Calu3 (cell line): ENCODE data around the gene VPS11. TPM values are rescaled to one million over a fixed set of nuclear protein-coding genes. Genes with fewer than 3 reads are reported as not detected.
A peak's percentile ranks its signal among the peaks of the same experiment; 100 is the strongest.

ENCODE experiments used
- BruUV-seq: library from RNA; stranded (reverse); fragments of 400-500 nt; replicated peaks from 2 replicates; lab custom pipeline; 2021; lab: Mats Ljungman, UMichigan
- CTCF ChIA-PET: fragments of 300-600 bp; sonication (Branson Sonifier 250); formaldehyde crosslinking; loops from one replicate; lab custom pipeline; 2022; ENCODE audit warnings: antibody characterized with exemption; lab: Charles Lee
- DNase-seq: peaks from one replicate; pipeline ENCODE4 v3.0.0; 2022
- H3K27ac Mint-ChIP-seq: one replicate; pipeline ENCODE4 v1.8.0; 2022; ENCODE audit warnings: mixed read lengths; ENCODE audit not compliant: unreplicated experiment
- H3K27me3 Mint-ChIP-seq: one replicate; pipeline ENCODE4 v1.8.0; 2022; ENCODE audit warnings: mixed read lengths; ENCODE audit not compliant: unreplicated experiment
- H3K36me3 Mint-ChIP-seq: one replicate; pipeline ENCODE4 v1.8.0; 2022; ENCODE audit warnings: mild to moderate bottlenecking, moderate library complexity, mixed read lengths; ENCODE audit not compliant: insufficient read depth, unreplicated experiment
- H3K4me1 Mint-ChIP-seq: one replicate; pipeline ENCODE4 v1.8.0; 2022; ENCODE audit warnings: mild to moderate bottlenecking, low read depth, mixed read lengths; ENCODE audit not compliant: unreplicated experiment
- H3K4me3 Mint-ChIP-seq: one replicate; pipeline ENCODE4 v1.8.0; 2022; ENCODE audit warnings: mild to moderate bottlenecking, low read depth, moderate library complexity, mixed read lengths; ENCODE audit not compliant: unreplicated experiment
- H3K9me3 Mint-ChIP-seq: one replicate; pipeline ENCODE4 v1.8.0; 2022; ENCODE audit warnings: low read depth, mixed read lengths; ENCODE audit not compliant: unreplicated experiment
- CTCF ChIP-seq: fragments of 200-600 bp; IDR thresholded peaks from one replicate; pipeline ENCODE4 v1.8.0; 2022; ENCODE audit warnings: antibody characterized with exemption; ENCODE audit not compliant: unreplicated experiment
- intact Hi-C: fragments of 100-400 bp; cut with micrococcal nuclease; formaldehyde crosslinking; loops from one replicate; pipeline ENCODE4 v1.10.0; 2022; ENCODE audit not compliant: unreplicated experiment
- total RNA-seq: library from RNA; stranded (reverse); gene quantifications from 2 replicates; pipeline ENCODE4 v1.2.3, GENCODE V29; 2022

Gene VPS11
- total RNA-seq, 1 experiment from 2014 or later: 15.1 TPM

- Mint-ChIP-seq H3K36me3 (peaks cover 37% of the 10 kb centered on the region), H3K9me3 (no peaks in the 10 kb centered on the region), H3K4me1 (no peaks in the 10 kb centered on the region), H3K27ac (no peak overlapping the region), H3K27me3 (no peaks in the 10 kb centered on the region), H3K4me3 (no peak overlapping the region)
- no peak for DNase-seq
- intact Hi-C loops: no loop called here
- BruUV-seq: no TSS peak
- CTCF ChIA-PET: no interaction called here
- no peak for TF ChIP-seq CTCF
Observed at GRCh38 chr11:119089319-119089718, 21.7 kb downstream of the VPS11 start.

GRCh38 chr11:119091178-119091577 is 23.6 kb downstream of the VPS11 start:
- no TSS peak for BruUV-seq
- intact Hi-C loops: no loop called here
- Mint-ChIP-seq H3K4me1 (no peaks in the 10 kb centered on the region), H3K9me3 (no peaks in the 10 kb centered on the region), H3K27me3 (no peaks in the 10 kb centered on the region), H3K27ac (no peak overlapping the region), H3K4me3 (no peak overlapping the region), H3K36me3 (peaks cover 41% of the 10 kb centered on the region)
- CTCF ChIA-PET: interaction anchor here (0.5 kb wide), 1 partner anchor 25 kb away, joined by 3 read pairs; no protein-coding TSS in a partner anchor
- no peak for DNase-seq
- no peak for TF ChIP-seq CTCF

GRCh38 chr11:119091966-119092879 is 24.6 kb downstream of the VPS11 start:
- TF ChIP-seq CTCF: no peak
- CTCF ChIA-PET: no interaction called here
- H3K9me3 Mint-ChIP-seq: no peaks in the 10 kb centered on the region
- no peak overlapping the region for H3K27ac Mint-ChIP-seq
- H3K27me3 Mint-ChIP-seq: no peaks in the 10 kb centered on the region
- H3K36me3 Mint-ChIP-seq: peaks cover 43% of the 10 kb centered on the region
- no peaks in the 10 kb centered on the region for H3K4me1 Mint-ChIP-seq
- DNase-seq: no peak
- intact Hi-C loops: no loop called here
- no TSS peak for BruUV-seq
- peak overlapping the region; percentile 91 for H3K4me3 Mint-ChIP-seq

- DNase-seq: no peak
- peak overlapping the region; percentile 93 for H3K27ac Mint-ChIP-seq
- BruUV-seq: no TSS peak
- TF ChIP-seq CTCF: no peak
- CTCF ChIA-PET: no interaction called here
- peak overlapping the region; percentile 91 for H3K4me3 Mint-ChIP-seq
- H3K9me3 Mint-ChIP-seq: no peaks in the 10 kb centered on the region
- intact Hi-C loops: no loop called here
- H3K27me3 Mint-ChIP-seq: no peaks in the 10 kb centered on the region
- H3K36me3 Mint-ChIP-seq: peaks cover 48% of the 10 kb centered on the region
- H3K4me1 Mint-ChIP-seq: no peaks in the 10 kb centered on the region
Observed at GRCh38 chr11:119092880-119093842, 25.5 kb downstream of the VPS11 start.
